NCI-H146 treated with DMSO at 0.1 percent for 48 hours (cell line): Measurements from ENCODE around the gene KIRREL1.

Source experiments
- DNase-seq: peaks from one replicate; lab custom pipeline; 2025; ENCODE audit not compliant: unreplicated experiment; lab: John Stamatoyannopoulos, UW

Gene KIRREL1

DNA sequence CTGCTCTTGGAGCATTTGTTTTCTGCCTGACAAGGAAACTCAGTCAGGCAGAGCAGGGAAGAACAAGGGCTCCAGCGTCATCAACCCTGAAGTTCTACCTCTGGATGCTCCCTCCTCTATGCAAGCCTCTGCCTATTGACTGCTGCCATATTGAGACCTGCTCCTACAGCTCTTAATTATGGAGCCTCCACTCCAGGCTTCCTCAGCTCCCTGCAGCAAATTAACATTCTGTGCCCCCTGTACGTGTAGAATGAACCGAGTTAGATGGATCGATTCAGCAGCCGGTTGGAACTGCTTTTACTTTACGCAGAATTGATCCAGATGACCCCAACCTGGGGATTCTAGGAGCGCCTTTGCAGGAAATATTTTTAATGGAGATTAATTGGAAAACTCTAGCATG lies 68.7 kb downstream of the KIRREL1 start:
- DNase-seq = no peak

GRCh38 chr1:158067662-158068061 lies 74.2 kb downstream of the KIRREL1 start:
- DNase-seq = no peak

- no peak for DNase-seq
Observed at GRCh38 chr1:158068918-158069317, 75.5 kb downstream of the KIRREL1 start.

- DNase-seq = no peak
Observed at GRCh38 chr1:158071138-158071537, 77.7 kb downstream of the KIRREL1 start.

DNA sequence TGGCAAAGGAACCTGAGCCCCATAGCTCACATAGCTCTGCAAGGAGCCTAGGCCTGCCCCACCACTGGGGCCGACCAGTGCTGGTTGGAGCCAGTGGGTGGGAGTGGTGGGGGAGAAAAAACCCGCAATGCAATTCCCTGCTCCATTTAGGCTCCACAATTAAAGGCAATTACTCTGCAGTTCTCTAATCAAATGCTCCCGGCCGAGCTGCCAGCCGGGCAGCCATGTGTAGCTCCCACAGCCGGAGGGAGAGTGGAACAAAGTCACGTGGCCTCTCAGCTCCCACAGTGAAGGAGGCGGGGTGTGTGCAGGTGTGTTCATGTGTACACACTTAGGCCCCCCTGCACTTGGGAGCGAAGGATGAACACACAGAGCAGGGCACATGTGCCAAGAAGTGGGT lies 81.6 kb downstream of the KIRREL1 start:
- DNase-seq = no peak

DNA sequence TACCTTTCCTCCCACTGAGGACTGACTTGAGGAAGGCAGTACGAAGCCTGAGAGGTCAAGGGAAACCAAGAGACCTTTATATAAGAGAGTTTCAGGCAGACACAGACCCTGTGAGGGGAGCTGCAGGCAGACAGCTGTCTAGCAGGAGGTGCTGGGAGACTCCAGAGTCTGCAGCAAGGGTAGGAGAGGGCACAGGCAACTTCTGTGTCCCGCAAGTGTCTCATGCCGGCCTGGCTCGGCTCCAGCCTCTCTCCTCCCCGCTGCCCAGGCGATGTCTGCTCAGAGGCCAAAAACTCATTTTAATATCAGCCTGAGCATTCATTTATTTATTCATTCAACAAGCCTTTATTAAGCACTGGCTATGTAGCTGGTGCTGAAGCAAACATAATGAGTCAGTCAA lies 83.0 kb downstream of the KIRREL1 start:
- no peak for DNase-seq

DNA sequence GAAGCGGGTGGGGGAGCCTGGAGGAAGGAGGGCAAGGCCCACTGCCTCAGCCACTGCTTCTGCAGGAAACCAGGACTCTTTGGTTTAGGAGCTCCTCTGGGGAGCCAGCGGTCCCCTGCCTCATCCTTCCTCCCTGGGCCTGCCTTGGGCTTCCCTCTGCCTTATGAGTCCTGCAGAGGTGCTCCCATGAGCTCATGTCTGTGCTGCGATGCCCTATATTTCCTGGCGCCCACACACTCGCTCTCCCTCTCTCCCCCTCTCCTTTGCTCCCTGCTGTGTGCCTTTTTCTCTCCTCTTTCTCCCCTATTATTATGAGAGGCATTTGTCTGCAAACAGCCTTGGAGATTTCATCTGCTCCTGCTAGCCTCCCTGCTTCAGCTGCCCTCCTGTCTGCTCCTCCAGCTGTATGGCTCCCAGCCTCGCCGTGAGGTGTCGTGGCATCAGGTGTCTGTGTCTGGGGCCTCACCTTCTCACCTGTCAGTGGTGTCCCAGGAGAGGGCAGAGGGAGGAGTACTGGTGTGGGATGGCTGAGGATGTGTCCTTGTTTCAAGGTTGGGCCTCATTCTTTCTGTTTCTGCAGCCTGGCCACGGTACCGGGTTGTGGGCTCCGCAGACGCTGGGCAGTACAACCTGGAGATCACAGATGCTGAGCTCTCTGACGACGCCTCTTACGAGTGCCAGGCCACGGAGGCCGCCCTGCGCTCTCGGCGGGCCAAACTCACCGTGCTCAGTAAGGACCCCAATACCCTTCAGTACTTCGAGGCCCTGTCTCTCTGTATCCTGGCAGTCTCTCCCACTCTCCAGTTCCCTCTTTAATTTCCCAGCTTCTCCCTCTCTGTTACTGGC lies 84.2 kb downstream of the KIRREL1 start:
- no peak for DNase-seq

GRCh38 chr1:158078569-158079080 lies 85.2 kb downstream of the KIRREL1 start:
- no peak for DNase-seq

DNA sequence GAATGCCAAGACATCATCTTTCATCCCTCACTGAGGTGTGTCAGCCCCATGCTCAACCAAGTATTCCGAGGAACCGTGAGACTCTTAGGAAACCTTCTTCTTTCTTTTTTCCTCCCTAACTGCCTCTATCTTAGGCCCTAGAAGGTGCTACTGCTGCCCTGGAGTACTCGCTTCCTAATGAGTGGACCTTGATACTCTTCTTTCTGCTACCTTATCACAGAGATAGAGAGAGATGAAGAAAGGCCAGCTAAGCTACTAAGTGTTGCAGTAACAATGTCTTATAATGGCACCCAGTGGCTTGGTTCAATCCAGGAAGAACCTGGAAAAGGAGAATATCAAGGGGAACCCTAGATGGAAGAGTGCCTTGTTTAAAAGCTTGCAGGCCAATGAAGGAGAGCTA lies 86.6 kb downstream of the KIRREL1 start:
- no peak for DNase-seq

- no peak for DNase-seq
Observed at GRCh38 chr1:158084336-158084735, 90.9 kb downstream of the KIRREL1 start.

DNA sequence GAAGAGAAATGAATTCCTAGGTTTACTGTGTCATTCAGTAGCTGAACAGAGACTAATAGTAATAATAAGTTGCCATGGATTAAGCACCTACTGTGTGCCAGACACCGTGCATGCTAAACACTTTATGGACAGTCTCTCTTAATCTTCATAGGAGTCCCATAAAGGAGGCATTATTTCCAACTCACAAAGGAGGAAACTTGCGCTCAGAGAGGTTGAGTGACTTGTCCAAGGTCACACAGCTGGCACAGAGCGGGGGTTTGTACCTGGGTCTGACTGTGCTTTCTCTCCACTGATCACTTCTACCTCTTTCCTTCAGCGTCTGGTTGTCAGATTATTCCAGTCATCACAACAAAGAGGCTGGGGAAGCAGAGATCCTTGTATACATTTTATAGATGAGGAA lies 91.3 kb downstream of the KIRREL1 start:
- DNase-seq = no peak

DNA sequence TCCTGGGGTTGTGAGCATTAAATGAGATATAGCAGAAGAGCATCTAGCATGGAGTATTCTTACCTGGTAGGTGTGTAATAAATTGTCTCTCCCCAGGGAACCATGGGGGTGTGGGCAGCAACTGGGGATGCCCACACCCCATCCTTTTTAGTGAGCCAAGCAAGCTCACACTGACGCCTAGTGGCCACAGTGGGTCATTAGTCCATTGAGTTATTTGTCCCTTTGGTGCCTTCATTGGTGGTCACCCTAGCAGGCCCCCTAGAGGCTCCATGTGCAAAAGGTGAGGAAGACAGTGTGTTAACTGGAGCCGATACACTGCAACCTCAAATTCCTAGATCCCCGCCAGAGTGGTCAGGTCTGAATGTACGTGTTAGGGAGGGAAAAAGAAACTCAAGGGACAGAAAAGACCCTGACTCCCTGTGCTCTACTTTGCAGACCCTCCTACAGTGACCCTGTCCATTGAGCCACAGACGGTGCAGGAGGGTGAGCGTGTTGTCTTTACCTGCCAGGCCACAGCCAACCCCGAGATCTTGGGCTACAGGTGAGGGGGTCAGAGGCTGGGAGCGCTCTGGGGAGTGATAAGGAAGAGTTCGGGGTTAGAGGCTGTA lies 94.0 kb downstream of the KIRREL1 start:
- no peak for DNase-seq

GRCh38 chr1:158089476-158089875 lies 96.0 kb downstream of the KIRREL1 start:
- no peak for DNase-seq

DNA sequence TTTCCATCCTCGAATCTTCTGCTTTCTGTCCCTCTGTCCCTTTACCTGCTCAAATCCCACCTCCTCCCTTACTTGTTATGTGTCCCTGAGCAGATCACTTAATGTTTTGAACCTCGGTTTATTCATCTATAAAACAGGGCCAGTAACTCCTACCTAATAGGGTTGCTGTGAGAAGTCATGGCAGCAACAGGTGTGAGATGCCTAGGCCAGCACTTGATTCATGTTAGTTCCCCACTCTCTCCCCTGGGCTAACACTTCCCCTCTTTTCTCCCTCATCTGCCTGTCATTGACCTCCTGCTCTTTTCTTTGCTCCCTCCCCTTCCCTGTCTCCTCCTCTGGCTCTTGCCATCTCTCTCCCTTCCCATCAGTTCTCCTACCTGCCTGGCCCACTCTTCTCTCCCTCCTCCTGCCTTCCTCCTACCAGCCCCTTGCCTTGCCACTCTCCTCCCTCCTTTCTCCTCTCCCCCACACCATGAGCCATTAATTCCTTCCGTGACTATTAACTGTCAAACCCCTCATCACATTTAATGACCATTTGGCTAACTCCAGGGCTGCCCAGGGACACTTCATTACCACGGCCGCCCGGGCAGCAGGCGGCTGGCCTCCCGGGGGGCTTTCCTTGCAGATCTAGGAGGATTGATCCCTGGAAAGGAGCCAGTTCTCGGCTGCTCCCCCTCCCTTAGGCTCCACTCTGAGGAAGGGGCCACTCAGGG lies 96.6 kb downstream of the KIRREL1 start:
- no peak for DNase-seq

DNA sequence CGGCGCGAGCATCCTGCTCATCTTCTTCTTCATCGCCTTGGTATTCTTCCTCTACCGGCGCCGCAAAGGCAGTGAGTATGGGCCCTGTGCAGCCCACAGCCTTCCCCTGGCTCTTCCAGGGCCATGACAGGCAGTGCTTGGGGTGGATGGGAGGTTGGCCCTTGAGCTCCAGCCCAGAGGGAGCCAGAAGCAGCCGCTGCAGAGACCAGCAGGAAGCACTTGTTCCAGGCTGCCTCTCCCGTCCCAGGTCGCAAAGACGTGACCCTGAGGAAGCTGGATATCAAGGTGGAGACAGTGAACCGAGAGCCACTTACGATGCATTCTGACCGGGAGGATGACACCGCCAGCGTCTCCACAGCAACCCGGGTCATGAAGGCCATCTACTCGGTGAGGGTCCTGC lies 99.9 kb downstream of the KIRREL1 start:
- no peak for DNase-seq

DNA sequence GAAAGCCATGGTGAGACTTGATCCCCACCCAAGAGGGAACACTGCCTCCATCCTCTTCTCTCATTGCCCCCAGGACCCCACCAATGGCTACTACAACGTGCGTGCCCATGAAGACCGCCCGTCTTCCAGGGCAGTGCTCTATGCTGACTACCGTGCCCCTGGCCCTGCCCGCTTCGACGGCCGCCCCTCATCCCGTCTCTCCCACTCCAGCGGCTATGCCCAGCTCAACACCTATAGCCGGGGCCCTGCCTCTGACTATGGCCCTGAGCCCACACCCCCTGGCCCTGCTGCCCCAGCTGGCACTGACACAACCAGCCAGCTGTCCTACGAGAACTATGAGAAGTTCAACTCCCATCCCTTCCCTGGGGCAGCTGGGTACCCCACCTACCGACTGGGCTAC lies 101.1 kb downstream of the KIRREL1 start:
- DNase-seq = no peak

GRCh38 chr1:158095737-158096335 lies 102.4 kb downstream of the KIRREL1 start:
- DNase-seq = no peak

DNA sequence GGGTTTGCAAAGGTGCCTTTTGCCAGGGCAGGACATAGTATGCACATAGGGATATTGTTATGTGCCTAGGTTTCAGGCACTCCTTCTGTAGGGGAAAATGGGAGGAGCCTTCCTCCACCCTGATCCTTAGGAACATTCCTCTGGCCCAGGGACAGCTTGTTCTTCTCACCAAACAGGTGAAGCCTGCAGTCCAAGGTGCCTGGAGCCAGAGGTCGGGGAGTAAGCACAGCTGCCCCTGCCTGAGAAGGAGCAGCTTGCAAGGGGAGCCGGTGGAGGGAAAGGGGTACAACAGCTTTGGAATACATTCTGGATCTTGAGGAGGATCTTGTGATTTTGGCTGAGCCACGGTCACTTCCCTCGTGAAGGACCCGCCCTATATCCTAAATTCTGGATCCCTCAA lies 104.8 kb downstream of the KIRREL1 start:
- no peak for DNase-seq

- DNase-seq = no peak
Observed at GRCh38 chr1:158099185-158099584, 105.7 kb downstream of the KIRREL1 start.

- DNase-seq = no peak
Observed at GRCh38 chr1:158100498-158100897, 107.1 kb downstream of the KIRREL1 start.

DNA sequence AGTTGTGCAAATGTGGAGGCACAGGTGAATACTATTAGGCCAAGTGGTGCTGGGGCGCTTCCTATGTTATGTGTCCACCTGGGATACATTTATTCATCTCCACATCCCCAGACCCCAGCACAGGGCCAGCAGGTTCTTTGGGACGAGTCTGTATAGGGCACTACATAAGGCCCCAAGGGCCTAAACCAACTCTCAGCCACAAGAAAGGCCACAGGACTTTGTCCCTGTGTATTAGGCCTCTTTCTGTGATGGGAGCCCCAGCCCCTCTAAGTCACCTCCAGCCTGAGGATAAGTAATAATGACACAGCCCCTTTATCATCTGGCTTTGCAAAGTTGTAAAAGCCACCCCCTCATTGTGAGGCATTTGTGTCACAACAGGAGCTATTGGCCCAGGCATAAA lies 108.0 kb downstream of the KIRREL1 start:
- no peak for DNase-seq
